ENCODE measurements around the gene ZNF726.

DNA sequence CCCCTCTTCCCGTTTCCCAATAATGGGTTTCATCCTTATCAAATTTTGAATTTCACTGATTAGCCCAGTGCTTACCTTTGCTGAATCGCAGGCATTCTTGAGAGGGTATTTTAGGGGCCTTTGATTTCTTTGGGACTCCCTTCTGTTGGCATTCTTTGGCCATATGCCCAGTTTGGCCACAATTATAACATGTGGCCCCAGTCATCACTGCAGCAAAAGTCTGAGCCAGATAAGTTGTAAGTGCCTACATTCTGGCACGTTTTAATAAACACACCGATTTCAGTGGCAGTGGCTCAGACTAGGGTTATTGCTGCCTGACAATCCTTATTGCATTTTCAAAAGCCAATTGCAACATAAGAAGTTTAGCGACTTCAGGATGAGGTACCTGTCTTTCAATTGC is 41.4 kb downstream of the ZNF726 start:
- no peak for TF ChIP-seq EZH2 (IDR thresholded peaks at IDR 0.05; ENCODE audit: insufficient read depth, poor library complexity, severe bottlenecking)
- TF ChIP-seq EZH2phosphoT487 (IDR thresholded peaks at IDR 0.05; ENCODE audit: insufficient read depth, low read depth), result no peak
